T-helper 2 cell treated with Interferon-gamma antibody and Interleukin-4, amounts not matched to agents 100 ng/mL and 5 ng/mL, for 36 hours (primary cell): ENCODE measurements around the gene DPY19L3. TPM values are rescaled to one million over a fixed set of nuclear protein-coding genes. Genes with fewer than 3 reads are reported as not detected.
"Not testable (repeated sequence)": the region's sequence is repeated elsewhere in the genome, so short reads cannot be mapped to it uniquely, and the experiment has no call there.

ENCODE experiments used
- intact Hi-C: fragments of 100-400 bp; cut with micrococcal nuclease; formaldehyde crosslinking; loops from one replicate; pipeline ENCODE4 v1.15.1; 2023
- total RNA-seq: library from RNA; stranded (reverse); gene quantifications from 2 replicates; pipeline ENCODE4 v1.2.3, GENCODE V29; 2022

DPY19L3 gene
- total RNA-seq, 1 donor from 2014 or later: 11.3 TPM

GRCh38 chr19:32438751-32439150 lies 33.2 kb downstream of the DPY19L3 start:
- intact Hi-C loops: no loop called here

- intact Hi-C loops: no loop called here
These were observed 37.1 kb downstream of the DPY19L3 start for GRCh38 chr19:32442650-32443049.

- intact Hi-C loops: not testable (repeated sequence)
These were observed 42.0 kb downstream of the DPY19L3 start for GRCh38 chr19:32447534-32447933.

- intact Hi-C loops: no loop called here
These were observed 42.5 kb downstream of the DPY19L3 start for GRCh38 chr19:32448026-32448425.

GRCh38 chr19:32450217-32450616 lies 44.6 kb downstream of the DPY19L3 start:
- intact Hi-C loops: no loop called here

GRCh38 chr19:32453736-32454135 lies 48.2 kb downstream of the DPY19L3 start:
- intact Hi-C loops: no loop called here

GRCh38 chr19:32456406-32456805 lies 50.8 kb downstream of the DPY19L3 start:
- intact Hi-C loops: no loop called here

GRCh38 chr19:32457571-32458158 lies 52.1 kb downstream of the DPY19L3 start:
- intact Hi-C loops: no loop called here

- intact Hi-C loops: no loop called here
These were observed 53.0 kb downstream of the DPY19L3 start for GRCh38 chr19:32458500-32459123.

- intact Hi-C loops: no loop called here
These were observed 53.8 kb downstream of the DPY19L3 start for GRCh38 chr19:32459204-32459865.

- intact Hi-C loops: loop anchor here (10.0 kb wide), 1 partner anchor 114 kb away; no protein-coding TSS in a partner anchor
These were observed 54.9 kb downstream of the DPY19L3 start for GRCh38 chr19:32460476-32460875.

- intact Hi-C loops: loop anchor here (10.0 kb wide), 1 partner anchor 111 kb away; no protein-coding TSS in a partner anchor
These were observed 58.7 kb downstream of the DPY19L3 start for GRCh38 chr19:32464279-32464678.

- intact Hi-C loops: loop anchor here (10.0 kb wide), 1 partner anchor 110 kb away; no protein-coding TSS in a partner anchor
These were observed 59.6 kb downstream of the DPY19L3 start for GRCh38 chr19:32465176-32465575.

- intact Hi-C loops: loop anchor here (10.0 kb wide), 1 partner anchor 105 kb away; no protein-coding TSS in a partner anchor
These were observed 64.2 kb downstream of the DPY19L3 start for GRCh38 chr19:32469795-32470194.

GRCh38 chr19:32471095-32471494 lies 65.5 kb downstream of the DPY19L3 start:
- intact Hi-C loops: no loop called here

- intact Hi-C loops: no loop called here
These were observed 66.2 kb downstream of the DPY19L3 start for GRCh38 chr19:32471811-32472210.

- intact Hi-C loops: no loop called here
These were observed 69.8 kb downstream of the DPY19L3 start for GRCh38 chr19:32475141-32476031.

GRCh38 chr19:32476032-32476350 lies 70.4 kb downstream of the DPY19L3 start:
- intact Hi-C loops: no loop called here

- intact Hi-C loops: no loop called here
These were observed 74.8 kb downstream of the DPY19L3 start for GRCh38 chr19:32480321-32480720.

- intact Hi-C loops: no loop called here
These were observed 78.0 kb downstream of the DPY19L3 start for GRCh38 chr19:32483574-32483973.

GRCh38 chr19:32489971-32490370 lies 84.4 kb downstream of the DPY19L3 start:
- intact Hi-C loops: no loop called here

GRCh38 chr19:32497391-32497790 lies 91.8 kb downstream of the DPY19L3 start:
- intact Hi-C loops: no loop called here
